DOHH2 (cell line): ENCODE measurements around the gene RBM44.

Experiments
- CTCF ChIP-seq: fragments of 200-600 bp; sonication (generic); IDR thresholded peaks from one replicate; pipeline ENCODE4 v1.5.1; 2014; ENCODE audit warnings: antibody characterized with exemption, mild to moderate bottlenecking, low read depth, low read length; ENCODE audit not compliant: poor library complexity, severe bottlenecking
- EZH2phosphoT487 ChIP-seq: fragments of 200-600 bp; sonication (generic); IDR thresholded peaks from 2 replicates; pipeline ENCODE4 v1.6.1; 2017; ENCODE audit warnings: borderline replicate concordance, mild to moderate bottlenecking, antibody characterized with exemption, low read length, moderate library complexity, mixed read lengths

DNA sequence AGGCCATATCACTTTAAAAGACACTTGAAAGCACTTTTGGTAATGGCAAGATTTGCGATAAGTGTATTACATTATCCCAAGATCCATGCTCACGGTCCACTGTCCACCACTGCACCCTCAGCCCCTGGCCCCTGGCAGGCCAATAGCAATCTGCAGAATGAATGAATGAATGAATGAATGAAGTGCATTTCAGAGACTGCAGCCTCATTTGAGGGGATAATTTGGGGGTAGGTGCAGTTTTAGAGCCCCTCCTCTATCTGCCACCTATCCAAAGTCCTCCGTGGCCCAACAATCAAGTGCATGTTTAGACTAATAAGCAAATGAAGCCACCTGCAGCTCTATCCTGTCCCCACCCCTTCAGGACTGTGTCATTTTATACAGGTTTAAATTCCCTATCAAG lies 1.3 kb upstream of the RBM44 start:
- no peak for TF ChIP-seq CTCF
- no peak for TF ChIP-seq EZH2phosphoT487
